22Rv1 (cell line): ENCODE measurements around the gene ICA1.
"Not testable (repeated sequence)": the region's sequence is repeated elsewhere in the genome, so short reads cannot be mapped to it uniquely, and the experiment has no call there.

Source experiments
- H3K27ac ChIP-seq: fragments of 450-650 bp; 2 replicates; pipeline ENCODE4 v1.5.1; 2017
- CTCF ChIP-seq: fragments of 450-650 bp; IDR thresholded peaks from 2 replicates; pipeline ENCODE4 v1.5.1; 2017; ENCODE audit warnings: mild to moderate bottlenecking
- ZFX ChIP-seq: fragments of 450-650 bp; IDR thresholded peaks from 2 replicates; pipeline ENCODE4 v1.6.1; 2017; ENCODE audit warnings: antibody characterized with exemption, borderline replicate concordance

ICA1 gene

GRCh38 chr7:8254215-8254614 lies 7.8 kb downstream of the ICA1 start:
- TF ChIP-seq ZFX (no peak), CTCF (no peak)

GRCh38 chr7:8251195-8251594 lies 10.8 kb downstream of the ICA1 start:
- TF ChIP-seq CTCF, result no peak
- no peak for TF ChIP-seq ZFX

More at GRCh38 chr7:8254215-8254614, 7.8 kb downstream of the ICA1 start:
- peak overlapping the region; percentile 69 for H3K27ac ChIP-seq

GRCh38 chr7:8250547-8250946 lies 11.4 kb downstream of the ICA1 start:
- no peak overlapping the region for H3K27ac ChIP-seq
- TF ChIP-seq CTCF (no peak), ZFX (no peak)

More at GRCh38 chr7:8251195-8251594, 10.8 kb downstream of the ICA1 start:
- H3K27ac ChIP-seq, result no peak overlapping the region

GRCh38 chr7:8249121-8249520 lies 12.8 kb downstream of the ICA1 start:
- TF ChIP-seq CTCF (no peak), ZFX (no peak)
- no peak overlapping the region for H3K27ac ChIP-seq

- H3K27ac ChIP-seq, result no peak overlapping the region
- TF ChIP-seq CTCF, result no peak
- TF ChIP-seq ZFX, result no peak
Observed at GRCh38 chr7:8246020-8246419, 15.9 kb downstream of the ICA1 start.

- not testable (repeated sequence) for H3K27ac ChIP-seq
Observed at GRCh38 chr7:8245032-8245431, 16.9 kb downstream of the ICA1 start.

GRCh38 chr7:8243059-8243458 lies 18.9 kb downstream of the ICA1 start:
- not testable (repeated sequence) for H3K27ac ChIP-seq

GRCh38 chr7:8239702-8240362 lies 22.1 kb downstream of the ICA1 start:
- H3K27ac ChIP-seq, result not testable (repeated sequence)

GRCh38 chr7:8236780-8237407 lies 25.1 kb downstream of the ICA1 start:
- no peak for TF ChIP-seq CTCF
- TF ChIP-seq ZFX, result no peak
- no peak overlapping the region for H3K27ac ChIP-seq
